ENCODE measurements around the gene FOCAD.
A peak's percentile ranks its signal among the peaks of the same experiment; 100 is the strongest.

The FOCAD gene

GRCh38 chr9:20985851-20986600, 302.0 kb downstream of the FOCAD start:
- Histone ChIP-seq H2BK15ac (ENCODE audit: low read depth, poor library complexity, severe bottlenecking) (no peak overlapping the region), H2AK5ac (ENCODE audit: low read length, severe bottlenecking) (no peak overlapping the region), H3K36me3 (ENCODE audit: control insufficient read depth in 1 of 2, insufficient read depth in 2 of 2, low read depth in 1 of 2, low read length in 2 of 2) (peaks cover 13 to 68% of the 10 kb centered on the region in 2 experiments), H2BK12ac (ENCODE audit: low read length in 2 of 2) (peak overlapping the region in 1 of 2 experiments; percentile 63), H2BK5ac (ENCODE audit: low read depth, low read length, poor library complexity, severe bottlenecking) (no peak overlapping the region), H2AFZ (ENCODE audit: low read depth, low read length) (no peak overlapping the region), H3K4me3 (ENCODE audit: insufficient read depth in 1 of 2, low read depth in 1 of 2, low read length in 2 of 2) (no peak overlapping the region), H3K14ac (ENCODE audit: low read length in 2 of 2) (peak overlapping the region in 1 of 2 experiments; percentile 86), H3K4me1 (ENCODE audit: control insufficient read depth, insufficient read depth, low read depth, low read length) (peaks cover 4% of the 10 kb centered on the region), H3K18ac (ENCODE audit: low read depth in 1 of 2, low read length in 2 of 2) (no peak overlapping the region), H2BK120ac (ENCODE audit: low read depth, low read length) (no peak overlapping the region), H4K8ac (ENCODE audit: low read length) (no peak overlapping the region), H3K4me2 (ENCODE audit: low read length, poor library complexity, severe bottlenecking) (no peak overlapping the region), H3K9me3 (ENCODE audit: control insufficient read depth, low read length) (no peaks in the 10 kb centered on the region), H3K27ac (ENCODE audit: low read length, poor library complexity, severe bottlenecking) (no peak overlapping the region), H3K23ac (ENCODE audit: low read length in 2 of 2) (no peak overlapping the region), H3K27me3 (ENCODE audit: control insufficient read depth in 1 of 2, insufficient read depth in 1 of 2, low read length in 2 of 2) (no peaks in the 10 kb centered on the region), H3K9ac (ENCODE audit: low read length) (no peak overlapping the region), H3K79me1 (replicated peaks; ENCODE audit: low read length, poor library complexity, severe bottlenecking) (no peaks in the 10 kb centered on the region), H4K91ac (ENCODE audit: low read length) (no peak overlapping the region), H3K4ac (ENCODE audit: low read depth in 1 of 2, low read length in 2 of 2) (no peak overlapping the region)
- DNase-seq = no peak
- 98% methylated on average over 6 of the region's 6 CpGs for WGBS

GRCh38 chr9:20987521-20987920, 303.5 kb downstream of the FOCAD start:
- no peak overlapping the region for H3K4ac ChIP-seq (ENCODE audit: low read depth in 1 of 2, low read length in 2 of 2)
- H3K9ac ChIP-seq (ENCODE audit: low read length) = no peak overlapping the region
- peaks cover 3% of the 10 kb centered on the region for H3K79me1 ChIP-seq (replicated peaks; ENCODE audit: low read length, poor library complexity, severe bottlenecking)
- no peak overlapping the region for H2BK5ac ChIP-seq (ENCODE audit: low read depth, low read length, poor library complexity, severe bottlenecking)
- no peak overlapping the region for H3K4me2 ChIP-seq (ENCODE audit: low read length, poor library complexity, severe bottlenecking)
- no peak overlapping the region for H2BK120ac ChIP-seq (ENCODE audit: low read depth, low read length)
- H3K4me3 ChIP-seq (ENCODE audit: insufficient read depth in 1 of 2, low read depth in 1 of 2, low read length in 2 of 2) = no peak overlapping the region
- H3K4me1 ChIP-seq (ENCODE audit: control insufficient read depth, insufficient read depth, low read depth, low read length) = peaks cover 4% of the 10 kb centered on the region
- H3K27ac ChIP-seq (ENCODE audit: low read length, poor library complexity, severe bottlenecking) = no peak overlapping the region
- H2AFZ ChIP-seq (ENCODE audit: low read depth, low read length) = no peak overlapping the region
- no CpG with 5 or more reads among the region's 1 CpG for WGBS
- no peak overlapping the region for H2BK15ac ChIP-seq (ENCODE audit: low read depth, poor library complexity, severe bottlenecking)
- no peaks in the 10 kb centered on the region for H3K27me3 ChIP-seq (ENCODE audit: control insufficient read depth in 1 of 2, insufficient read depth in 1 of 2, low read length in 2 of 2)
- no peaks in the 10 kb centered on the region for H3K9me3 ChIP-seq (ENCODE audit: control insufficient read depth, low read length)
- peaks cover 17 to 69% of the 10 kb centered on the region in 2 experiments for H3K36me3 ChIP-seq (ENCODE audit: control insufficient read depth in 1 of 2, insufficient read depth in 2 of 2, low read depth in 1 of 2, low read length in 2 of 2)
- no peak overlapping the region for H3K18ac ChIP-seq (ENCODE audit: low read depth in 1 of 2, low read length in 2 of 2)
- H3K23ac ChIP-seq (ENCODE audit: low read length in 2 of 2) = no peak overlapping the region
- no peak overlapping the region for H4K8ac ChIP-seq (ENCODE audit: low read length)
- no peak overlapping the region for H3K14ac ChIP-seq (ENCODE audit: low read length in 2 of 2)
- H2BK12ac ChIP-seq (ENCODE audit: low read length in 2 of 2) = no peak overlapping the region
- no peak overlapping the region for H2AK5ac ChIP-seq (ENCODE audit: low read length, severe bottlenecking)
- DNase-seq = no peak
- H4K91ac ChIP-seq (ENCODE audit: low read length) = no peak overlapping the region

- H2AFZ ChIP-seq (ENCODE audit: low read depth, low read length) = no peak overlapping the region
- no peak overlapping the region for H3K27ac ChIP-seq (ENCODE audit: low read length, poor library complexity, severe bottlenecking)
- 100% methylated on average over 2 of the region's 3 CpGs for WGBS
- no peak overlapping the region for H4K8ac ChIP-seq (ENCODE audit: low read length)
- no peak overlapping the region for H2BK12ac ChIP-seq (ENCODE audit: low read length in 2 of 2)
- no peak overlapping the region for H3K18ac ChIP-seq (ENCODE audit: low read depth in 1 of 2, low read length in 2 of 2)
- H2BK120ac ChIP-seq (ENCODE audit: low read depth, low read length) = no peak overlapping the region
- peaks cover 20 to 69% of the 10 kb centered on the region in 2 experiments for H3K36me3 ChIP-seq (ENCODE audit: control insufficient read depth in 1 of 2, insufficient read depth in 2 of 2, low read depth in 1 of 2, low read length in 2 of 2)
- H3K9me3 ChIP-seq (ENCODE audit: control insufficient read depth, low read length) = no peaks in the 10 kb centered on the region
- no peak overlapping the region for H3K4me3 ChIP-seq (ENCODE audit: insufficient read depth in 1 of 2, low read depth in 1 of 2, low read length in 2 of 2)
- no peak overlapping the region for H3K9ac ChIP-seq (ENCODE audit: low read length)
- H2AK5ac ChIP-seq (ENCODE audit: low read length, severe bottlenecking) = no peak overlapping the region
- H3K4me1 ChIP-seq (ENCODE audit: control insufficient read depth, insufficient read depth, low read depth, low read length) = peaks cover 4% of the 10 kb centered on the region
- H3K27me3 ChIP-seq (ENCODE audit: control insufficient read depth in 1 of 2, insufficient read depth in 1 of 2, low read length in 2 of 2) = no peaks in the 10 kb centered on the region
- no peak overlapping the region for H3K4ac ChIP-seq (ENCODE audit: low read depth in 1 of 2, low read length in 2 of 2)
- no peak for DNase-seq
- no peak overlapping the region for H3K23ac ChIP-seq (ENCODE audit: low read length in 2 of 2)
- no peak overlapping the region for H2BK15ac ChIP-seq (ENCODE audit: low read depth, poor library complexity, severe bottlenecking)
- H2BK5ac ChIP-seq (ENCODE audit: low read depth, low read length, poor library complexity, severe bottlenecking) = no peak overlapping the region
- H4K91ac ChIP-seq (ENCODE audit: low read length) = no peak overlapping the region
- no peak overlapping the region for H3K4me2 ChIP-seq (ENCODE audit: low read length, poor library complexity, severe bottlenecking)
- H3K14ac ChIP-seq (ENCODE audit: low read length in 2 of 2) = no peak overlapping the region
- H3K79me1 ChIP-seq (replicated peaks; ENCODE audit: low read length, poor library complexity, severe bottlenecking) = peaks cover 3% of the 10 kb centered on the region
Measured at GRCh38 chr9:20988061-20988460, 304.0 kb downstream of the FOCAD start.

- H3K79me1 ChIP-seq (replicated peaks; ENCODE audit: low read length, poor library complexity, severe bottlenecking) = peaks cover 3% of the 10 kb centered on the region
- no peak overlapping the region for H3K23ac ChIP-seq (ENCODE audit: low read length in 2 of 2)
- no peak overlapping the region for H2AFZ ChIP-seq (ENCODE audit: low read depth, low read length)
- H2BK15ac ChIP-seq (ENCODE audit: low read depth, poor library complexity, severe bottlenecking) = no peak overlapping the region
- H2BK12ac ChIP-seq (ENCODE audit: low read length in 2 of 2) = no peak overlapping the region
- H3K14ac ChIP-seq (ENCODE audit: low read length in 2 of 2) = no peak overlapping the region
- no peaks in the 10 kb centered on the region for H3K27me3 ChIP-seq (ENCODE audit: control insufficient read depth in 1 of 2, insufficient read depth in 1 of 2, low read length in 2 of 2)
- no peak overlapping the region for H3K27ac ChIP-seq (ENCODE audit: low read length, poor library complexity, severe bottlenecking)
- H4K8ac ChIP-seq (ENCODE audit: low read length) = no peak overlapping the region
- H2BK120ac ChIP-seq (ENCODE audit: low read depth, low read length) = no peak overlapping the region
- peaks cover 4% of the 10 kb centered on the region for H3K4me1 ChIP-seq (ENCODE audit: control insufficient read depth, insufficient read depth, low read depth, low read length)
- no peak overlapping the region for H4K91ac ChIP-seq (ENCODE audit: low read length)
- H3K18ac ChIP-seq (ENCODE audit: low read depth in 1 of 2, low read length in 2 of 2) = no peak overlapping the region
- no peak overlapping the region for H2AK5ac ChIP-seq (ENCODE audit: low read length, severe bottlenecking)
- no peak overlapping the region for H3K4me3 ChIP-seq (ENCODE audit: insufficient read depth in 1 of 2, low read depth in 1 of 2, low read length in 2 of 2)
- H3K36me3 ChIP-seq (ENCODE audit: control insufficient read depth in 1 of 2, insufficient read depth in 2 of 2, low read depth in 1 of 2, low read length in 2 of 2) = peaks cover 20 to 72% of the 10 kb centered on the region in 2 experiments
- 97% methylated on average over 2 of the region's 3 CpGs for WGBS
- no peak for DNase-seq
- H3K4ac ChIP-seq (ENCODE audit: low read depth in 1 of 2, low read length in 2 of 2) = no peak overlapping the region
- no peak overlapping the region for H2BK5ac ChIP-seq (ENCODE audit: low read depth, low read length, poor library complexity, severe bottlenecking)
- no peaks in the 10 kb centered on the region for H3K9me3 ChIP-seq (ENCODE audit: control insufficient read depth, low read length)
- H3K4me2 ChIP-seq (ENCODE audit: low read length, poor library complexity, severe bottlenecking) = no peak overlapping the region
- no peak overlapping the region for H3K9ac ChIP-seq (ENCODE audit: low read length)
Measured at GRCh38 chr9:20988671-20989315, 304.7 kb downstream of the FOCAD start.
